Measurements from ENCODE around the gene INO80B.
"Not testable (repeated sequence)": the region's sequence is repeated elsewhere in the genome, so short reads cannot be mapped to it uniquely, and the experiment has no call there.

INO80B gene

GRCh38 chr2:74450570-74451190, 4.2 kb upstream of the INO80B start:
- DNase-seq, result no peak

GRCh38 chr2:74457129-74457548, 2.3 kb downstream of the INO80B start:
- no peak for DNase-seq

- peak; percentile 87 for DNase-seq
Measured at GRCh38 chr2:74457549-74458131, 2.8 kb downstream of the INO80B start.

- DNase-seq, result peak; percentile 100
Measured at GRCh38 chr2:74458132-74458937, 3.4 kb downstream of the INO80B start, which contains the start of gene WBP1. WBP1 (plus strand) TSS chr2:74458438; CDS start chr2:74458603, 165 bp downstream.

GRCh38 chr2:74458938-74459363, 4.1 kb downstream of the INO80B start:
- no peak for DNase-seq

GRCh38 chr2:74459503-74460118, 4.7 kb downstream of the INO80B start:
- DNase-seq, result not testable (repeated sequence)

- DNase-seq, result not testable (repeated sequence)
Measured at GRCh38 chr2:74460187-74460586, 5.3 kb downstream of the INO80B start.

- DNase-seq, result no peak
Measured at GRCh38 chr2:74461187-74462053, 6.5 kb downstream of the INO80B start.

GRCh38 chr2:74462054-74462785, 7.3 kb downstream of the INO80B start:
- no peak for DNase-seq

GRCh38 chr2:74462786-74463105, 7.9 kb downstream of the INO80B start:
- no peak for DNase-seq

- no peak for DNase-seq
Measured at GRCh38 chr2:74464406-74464805, 9.5 kb downstream of the INO80B start.

GRCh38 chr2:74470742-74471141, 15.9 kb downstream of the INO80B start:
- not testable (repeated sequence) for DNase-seq

- no peak for DNase-seq
Measured at GRCh38 chr2:74471332-74472065, 16.6 kb downstream of the INO80B start.

GRCh38 chr2:74472086-74472944, 17.4 kb downstream of the INO80B start, which contains the start of gene MRPL53:
MRPL53 (minus strand) TSS chr2:74472680; CDS start chr2:74472660, 20 bp downstream.
- DNase-seq, result peak; percentile 96

GRCh38 chr2:74472945-74473258, 18.0 kb downstream of the INO80B start:
- DNase-seq, result no peak

GRCh38 chr2:74474481-74474880, 19.6 kb downstream of the INO80B start:
- no peak for DNase-seq

GRCh38 chr2:74474899-74475298, 20.0 kb downstream of the INO80B start:
- DNase-seq, result no peak

- DNase-seq, result no peak
Measured at GRCh38 chr2:74481431-74481830, 26.5 kb downstream of the INO80B start.

- DNase-seq, result peak; percentile 65
Measured at GRCh38 chr2:74481961-74482800, 27.3 kb downstream of the INO80B start.
